Measurements from ENCODE around the gene KCNQ4. TPM values are rescaled to one million over a fixed set of nuclear protein-coding genes. Genes with fewer than 3 reads are reported as not detected.

Gene KCNQ4
- total RNA-seq, 1 donor from 2014 or later, result 0.78 TPM

DNA sequence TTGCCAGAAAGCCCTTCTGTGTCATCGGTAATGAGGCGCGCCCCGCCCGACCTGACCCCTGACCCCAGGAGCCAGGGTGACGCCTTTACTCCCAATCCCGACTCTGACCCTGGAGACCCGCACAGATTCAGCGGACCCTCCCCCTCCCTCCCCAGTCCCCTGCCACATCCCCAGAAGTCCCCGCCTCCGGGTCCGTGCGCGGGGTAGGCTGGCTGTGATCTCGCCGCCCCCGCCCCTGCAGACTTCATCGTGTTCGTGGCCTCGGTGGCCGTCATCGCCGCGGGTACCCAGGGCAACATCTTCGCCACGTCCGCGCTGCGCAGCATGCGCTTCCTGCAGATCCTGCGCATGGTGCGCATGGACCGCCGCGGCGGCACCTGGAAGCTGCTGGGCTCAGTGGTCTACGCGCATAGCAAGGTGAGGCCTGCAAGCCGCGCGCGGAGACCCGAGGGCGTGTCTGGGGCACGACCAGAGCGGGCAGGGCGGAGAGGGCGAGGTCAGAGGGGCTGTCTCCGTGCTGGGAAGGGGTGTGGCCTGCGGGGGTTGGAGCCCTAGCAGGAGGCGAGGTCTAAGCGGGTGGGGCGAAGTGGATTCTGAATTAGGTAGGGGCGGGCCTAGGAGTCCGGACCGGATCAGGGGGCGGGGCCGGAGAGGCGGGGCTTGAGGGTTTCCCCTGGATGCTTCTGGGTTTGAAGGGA lies 34.8 kb downstream of the KCNQ4 start:
- Mint-ChIP-seq H3K27me3 (ENCODE audit: low read depth) (peaks cover 38% of the 10 kb centered on the region), H3K4me1 (peaks cover 9% of the 10 kb centered on the region), H3K9me3 (no peaks in the 10 kb centered on the region), H3K4me3 (peak overlapping the region; percentile 61), H3K36me3 (no peaks in the 10 kb centered on the region), H3K27ac (no peak overlapping the region)
- TF ChIP-seq, protein P1, sequence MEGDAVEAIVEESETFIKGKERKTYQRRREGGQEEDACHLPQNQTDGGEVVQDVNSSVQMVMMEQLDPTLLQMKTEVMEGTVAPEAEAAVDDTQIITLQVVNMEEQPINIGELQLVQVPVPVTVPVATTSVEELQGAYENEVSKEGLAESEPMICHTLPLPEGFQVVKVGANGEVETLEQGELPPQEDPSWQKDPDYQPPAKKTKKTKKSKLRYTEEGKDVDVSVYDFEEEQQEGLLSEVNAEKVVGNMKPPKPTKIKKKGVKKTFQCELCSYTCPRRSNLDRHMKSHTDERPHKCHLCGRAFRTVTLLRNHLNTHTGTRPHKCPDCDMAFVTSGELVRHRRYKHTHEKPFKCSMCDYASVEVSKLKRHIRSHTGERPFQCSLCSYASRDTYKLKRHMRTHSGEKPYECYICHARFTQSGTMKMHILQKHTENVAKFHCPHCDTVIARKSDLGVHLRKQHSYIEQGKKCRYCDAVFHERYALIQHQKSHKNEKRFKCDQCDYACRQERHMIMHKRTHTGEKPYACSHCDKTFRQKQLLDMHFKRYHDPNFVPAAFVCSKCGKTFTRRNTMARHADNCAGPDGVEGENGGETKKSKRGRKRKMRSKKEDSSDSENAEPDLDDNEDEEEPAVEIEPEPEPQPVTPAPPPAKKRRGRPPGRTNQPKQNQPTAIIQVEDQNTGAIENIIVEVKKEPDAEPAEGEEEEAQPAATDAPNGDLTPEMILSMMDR (IDR thresholded peaks at IDR 0.05; ENCODE audit: unreplicated experiment), result no peak
- peak in 1 of 2 experiments; percentile 61 for DNase-seq (ENCODE audit: low spot score in 2 of 2, unreplicated experiment in 2 of 2)

DNA sequence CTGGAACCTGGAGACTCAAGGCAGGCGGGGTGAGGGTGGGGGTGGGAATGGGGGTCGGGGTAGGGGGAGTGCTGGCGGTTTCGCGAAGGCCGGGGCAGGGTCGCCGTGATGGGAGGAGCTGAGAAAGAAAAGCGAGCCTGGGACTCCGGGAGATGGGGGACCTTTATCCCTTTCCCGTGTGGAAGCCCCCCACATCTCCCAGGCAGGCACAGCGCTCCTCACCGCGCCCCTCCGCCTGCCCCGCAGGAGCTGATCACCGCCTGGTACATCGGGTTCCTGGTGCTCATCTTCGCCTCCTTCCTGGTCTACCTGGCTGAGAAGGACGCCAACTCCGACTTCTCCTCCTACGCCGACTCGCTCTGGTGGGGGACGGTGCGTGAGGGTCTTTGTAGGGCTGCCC lies 35.5 kb downstream of the KCNQ4 start:
- peak overlapping the region; percentile 61 for H3K4me3 Mint-ChIP-seq
- TF ChIP-seq, protein P1 (IDR thresholded peaks at IDR 0.05; ENCODE audit: unreplicated experiment), result no peak
- no peaks in the 10 kb centered on the region for H3K36me3 Mint-ChIP-seq
- DNase-seq (ENCODE audit: low spot score in 2 of 2, unreplicated experiment in 2 of 2), result no peak
- no peaks in the 10 kb centered on the region for H3K9me3 Mint-ChIP-seq
- no peak overlapping the region for H3K27ac Mint-ChIP-seq
- peaks cover 9% of the 10 kb centered on the region for H3K4me1 Mint-ChIP-seq
- H3K27me3 Mint-ChIP-seq (ENCODE audit: low read depth), result peaks cover 38% of the 10 kb centered on the region

DNA sequence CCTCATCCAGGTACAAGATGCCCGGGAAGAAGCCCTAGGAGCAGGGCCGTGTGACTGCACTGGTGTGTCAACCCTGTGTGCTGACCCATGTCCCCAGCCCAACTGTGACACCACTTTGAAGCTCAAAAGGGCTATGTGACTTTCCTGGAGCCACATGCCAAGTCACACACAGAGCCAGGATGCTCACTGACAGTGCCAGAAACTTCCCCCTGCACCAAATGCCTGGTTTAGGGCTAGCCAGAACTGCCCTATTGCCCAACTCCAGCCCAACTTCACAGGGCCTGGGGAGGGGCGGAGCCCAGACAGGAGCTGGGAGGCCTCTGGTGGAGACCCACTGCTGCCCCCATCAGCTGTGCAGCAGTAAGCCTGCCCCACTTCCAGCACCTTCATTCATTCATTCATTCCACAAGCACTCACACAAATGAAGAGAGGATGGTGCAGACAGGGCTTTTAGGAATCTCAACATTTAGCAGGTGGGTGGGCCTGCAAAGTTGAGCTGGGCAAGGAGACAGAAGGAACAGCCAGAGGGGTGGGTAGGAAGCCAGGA lies 36.7 kb downstream of the KCNQ4 start:
- Mint-ChIP-seq H3K4me1 (peaks cover 21% of the 10 kb centered on the region), H3K9me3 (no peaks in the 10 kb centered on the region), H3K4me3 (no peak overlapping the region), H3K27me3 (ENCODE audit: low read depth) (peaks cover 37% of the 10 kb centered on the region), H3K36me3 (no peaks in the 10 kb centered on the region), H3K27ac (no peak overlapping the region)
- DNase-seq (ENCODE audit: low spot score in 2 of 2, unreplicated experiment in 2 of 2), result no peak
- TF ChIP-seq, protein P1 (IDR thresholded peaks at IDR 0.05; ENCODE audit: unreplicated experiment), result no peak

DNA sequence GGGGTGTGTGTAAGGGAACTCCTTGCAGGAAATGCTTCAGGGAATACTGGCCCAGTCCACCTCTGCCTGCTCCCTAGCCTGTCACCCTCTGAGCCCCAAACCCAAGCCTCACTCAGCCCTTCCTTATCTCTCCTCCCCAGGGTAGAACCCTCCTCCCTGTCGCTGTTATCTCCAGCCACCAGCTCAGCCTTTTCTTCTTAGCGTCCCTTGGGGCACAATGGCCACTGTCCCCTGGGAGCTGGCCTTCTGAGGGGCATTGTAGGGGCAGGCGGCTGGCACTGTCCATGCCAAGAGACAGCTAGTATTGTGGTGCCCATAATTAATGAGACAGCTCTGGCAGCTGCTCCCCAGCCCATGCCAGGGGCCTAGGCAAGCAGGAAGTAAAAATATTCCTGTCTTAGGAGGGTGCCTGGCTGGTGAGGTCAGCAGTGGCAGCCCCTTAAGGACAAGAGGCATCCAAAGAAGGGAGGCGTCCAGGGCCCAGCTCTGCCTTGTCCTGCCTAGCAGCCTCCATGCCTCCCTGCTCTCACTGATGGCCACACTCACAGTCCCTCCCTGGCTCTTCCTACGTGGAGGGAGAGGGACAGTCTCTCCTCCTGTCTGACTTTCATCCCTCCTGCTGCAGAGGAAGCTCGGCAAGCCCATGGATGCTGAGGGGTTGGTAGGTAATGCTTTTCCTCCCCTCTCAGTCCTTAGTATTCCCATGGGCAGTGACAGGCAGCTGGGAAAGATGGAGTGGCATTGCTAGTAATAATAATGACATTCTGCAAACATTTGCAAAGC lies 37.5 kb downstream of the KCNQ4 start:
- peaks cover 27% of the 10 kb centered on the region for H3K4me1 Mint-ChIP-seq
- no peaks in the 10 kb centered on the region for H3K9me3 Mint-ChIP-seq
- H3K27ac Mint-ChIP-seq, result no peak overlapping the region
- DNase-seq (ENCODE audit: low spot score in 2 of 2, unreplicated experiment in 2 of 2), result no peak
- no peak overlapping the region for H3K4me3 Mint-ChIP-seq
- peaks cover 35% of the 10 kb centered on the region for H3K27me3 Mint-ChIP-seq (ENCODE audit: low read depth)
- TF ChIP-seq, protein P1 (IDR thresholded peaks at IDR 0.05; ENCODE audit: unreplicated experiment), result no peak
- H3K36me3 Mint-ChIP-seq, result no peaks in the 10 kb centered on the region

DNA sequence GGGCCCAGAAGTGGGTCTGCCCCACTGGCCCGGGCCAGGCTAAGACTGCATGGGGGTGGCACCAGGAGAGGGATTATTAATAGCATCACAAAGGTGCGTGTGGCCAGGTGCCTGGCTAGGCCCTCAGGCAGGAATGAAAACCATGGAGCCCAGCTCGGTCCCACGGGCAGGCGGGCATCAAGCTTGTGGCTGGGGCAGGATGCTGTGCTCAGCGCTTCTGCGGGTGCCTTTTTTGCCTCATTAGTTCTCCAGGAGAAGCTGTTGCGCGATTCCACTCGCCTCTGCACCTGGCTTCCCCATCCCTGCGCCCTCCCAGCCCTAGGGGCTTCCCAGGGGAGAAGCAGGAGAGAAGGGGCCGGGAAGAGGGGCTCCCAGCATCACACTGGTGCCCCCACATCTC lies 39.3 kb downstream of the KCNQ4 start:
- no peak for DNase-seq (ENCODE audit: low spot score in 2 of 2, unreplicated experiment in 2 of 2)
- H3K9me3 Mint-ChIP-seq, result no peaks in the 10 kb centered on the region
- peaks cover 19% of the 10 kb centered on the region for H3K27me3 Mint-ChIP-seq (ENCODE audit: low read depth)
- H3K4me3 Mint-ChIP-seq, result no peak overlapping the region
- peaks cover 29% of the 10 kb centered on the region for H3K4me1 Mint-ChIP-seq
- no peaks in the 10 kb centered on the region for H3K36me3 Mint-ChIP-seq
- TF ChIP-seq, protein P1 (IDR thresholded peaks at IDR 0.05; ENCODE audit: unreplicated experiment), result no peak
- H3K27ac Mint-ChIP-seq, result no peak overlapping the region

Measured in mesothelial cell of epicardium (in vitro differentiated cells).